ENCODE results near the gene SCN7A.
"Not testable (repeated sequence)": the region's sequence is repeated elsewhere in the genome, so short reads cannot be mapped to it uniquely, and the experiment has no call there.

SCN7A gene

DNA sequence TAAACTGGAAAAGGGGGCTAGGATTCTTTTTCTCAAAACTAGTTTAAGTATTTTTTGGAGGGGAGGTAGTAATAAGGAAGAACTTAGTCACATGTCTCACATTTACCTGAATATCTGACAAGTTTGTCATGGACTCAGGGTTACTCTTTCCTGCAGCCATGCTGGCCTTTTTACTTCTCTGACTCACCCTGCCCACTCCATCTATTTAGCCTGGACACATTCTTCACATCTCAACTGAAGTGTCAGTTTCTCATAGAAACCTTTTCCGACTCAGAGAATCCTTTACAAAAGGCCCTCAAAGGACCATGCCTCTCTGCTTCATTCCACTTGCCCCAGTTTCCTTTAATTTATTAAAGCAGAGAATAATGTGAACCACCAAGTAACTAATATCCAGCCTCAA lies 42.6 kb downstream of the SCN7A start:
- DNase-seq, result no peak

DNA sequence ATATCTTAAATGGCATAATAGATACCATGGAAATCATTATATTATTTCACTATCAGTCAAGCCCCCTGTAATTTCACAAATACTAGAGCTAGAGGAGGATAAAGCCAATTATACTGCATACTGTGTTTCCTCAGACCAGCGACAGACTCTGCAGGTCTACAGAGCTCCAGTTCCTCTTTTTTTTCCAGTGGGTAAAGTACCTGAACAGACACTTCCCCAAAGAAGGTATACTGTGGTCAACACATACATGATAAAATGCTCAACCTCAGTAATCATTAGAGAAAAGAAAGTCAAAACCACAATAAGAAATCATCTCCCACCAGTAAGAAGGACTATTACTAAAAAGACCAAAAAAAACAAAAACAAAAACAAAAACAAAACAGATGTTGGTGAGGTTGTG lies 44.6 kb downstream of the SCN7A start:
- peak; percentile 25 for DNase-seq

DNA sequence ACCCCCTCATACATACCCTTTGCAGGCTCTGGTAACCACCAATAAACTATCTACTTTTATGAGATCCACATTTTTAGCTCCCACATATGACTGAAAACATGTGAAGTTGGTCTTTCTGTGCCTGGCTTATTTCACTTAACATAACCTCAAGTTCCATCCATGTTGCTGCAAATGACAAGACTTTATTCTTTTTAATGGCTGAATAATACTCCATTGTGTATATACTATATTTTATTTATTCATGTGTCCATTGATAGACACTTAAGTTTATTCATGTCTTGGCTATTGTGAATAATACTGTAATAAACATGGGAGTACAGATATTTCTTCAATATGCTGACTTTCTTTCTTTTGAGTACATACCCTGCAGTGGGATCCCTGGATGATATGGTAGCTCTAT lies 45.9 kb downstream of the SCN7A start:
- no peak for DNase-seq

DNA sequence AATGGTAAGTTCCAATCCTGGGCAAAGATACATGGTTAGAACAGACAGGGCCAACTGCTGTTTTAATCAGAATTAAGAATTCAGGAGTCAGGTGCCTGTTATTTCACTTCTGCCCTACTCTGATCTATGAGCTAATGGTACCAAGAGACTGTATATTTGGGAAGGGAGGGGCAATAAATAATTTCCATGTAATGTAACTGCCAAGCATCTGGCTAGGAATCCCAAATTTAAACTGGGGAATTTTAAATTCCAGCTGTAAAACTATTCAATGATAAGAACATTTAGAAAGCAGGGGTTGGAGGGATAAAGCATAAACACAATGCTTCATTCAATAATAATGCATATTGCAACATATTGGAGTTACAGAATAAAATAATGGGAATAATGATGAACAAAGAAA lies 49.7 kb downstream of the SCN7A start:
- no peak for DNase-seq

DNA sequence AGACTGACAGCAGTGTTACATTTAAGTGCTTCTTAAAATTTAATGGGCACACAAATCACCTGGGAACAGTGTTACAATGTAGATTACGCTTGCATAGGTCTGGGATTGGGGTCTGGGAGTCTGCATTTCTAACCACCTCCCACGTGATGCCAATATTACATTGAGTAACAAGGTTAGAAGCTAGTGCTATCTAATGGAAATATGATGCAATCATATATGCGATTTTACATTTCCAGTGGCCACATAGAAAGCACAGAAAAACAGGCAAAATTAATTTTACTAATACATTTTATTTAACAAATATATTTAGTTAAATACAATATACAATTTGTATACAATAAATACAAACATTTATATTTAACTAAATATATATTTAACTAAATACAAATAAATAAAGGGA lies 53.7 kb downstream of the SCN7A start:
- no peak for DNase-seq

DNA sequence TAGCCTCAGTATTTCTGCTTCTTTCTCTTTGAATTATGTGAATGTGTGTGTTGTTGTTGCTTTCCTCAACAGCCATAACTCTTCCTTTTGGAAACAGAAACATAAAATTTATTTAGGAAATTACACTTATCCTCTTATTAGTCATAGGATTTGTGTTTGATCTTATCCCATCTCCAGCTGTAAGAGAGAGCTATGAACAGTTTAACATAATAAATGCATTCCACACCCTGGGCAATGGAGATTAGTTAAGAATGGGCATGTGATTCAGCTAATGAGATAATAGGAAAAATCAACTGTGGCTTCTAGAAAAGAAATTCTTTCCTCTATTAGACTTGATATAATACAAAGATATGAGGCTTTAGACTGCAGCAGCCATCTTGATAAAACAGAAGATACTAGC lies 55.0 kb downstream of the SCN7A start:
- no peak for DNase-seq

DNA sequence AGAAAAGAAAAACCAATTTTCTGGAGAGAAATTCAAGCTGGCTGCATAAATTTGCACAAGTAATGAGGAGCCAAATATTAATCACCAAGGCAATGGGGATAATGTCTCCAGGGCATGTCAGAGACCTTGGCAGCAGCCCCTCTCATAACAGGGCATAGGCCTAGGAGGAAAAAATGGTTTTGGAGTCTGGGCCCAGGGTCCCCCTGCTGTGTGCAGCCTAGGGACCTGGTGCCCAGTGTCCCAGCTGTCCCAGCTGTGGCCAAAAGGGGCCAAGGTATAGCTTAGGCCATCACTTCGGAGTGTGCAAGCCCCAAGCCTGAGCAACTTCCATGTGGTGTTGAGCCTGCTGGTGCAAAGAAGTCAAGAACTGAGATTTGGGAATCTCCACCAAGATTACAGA lies 57.1 kb downstream of the SCN7A start:
- no peak for DNase-seq

DNA sequence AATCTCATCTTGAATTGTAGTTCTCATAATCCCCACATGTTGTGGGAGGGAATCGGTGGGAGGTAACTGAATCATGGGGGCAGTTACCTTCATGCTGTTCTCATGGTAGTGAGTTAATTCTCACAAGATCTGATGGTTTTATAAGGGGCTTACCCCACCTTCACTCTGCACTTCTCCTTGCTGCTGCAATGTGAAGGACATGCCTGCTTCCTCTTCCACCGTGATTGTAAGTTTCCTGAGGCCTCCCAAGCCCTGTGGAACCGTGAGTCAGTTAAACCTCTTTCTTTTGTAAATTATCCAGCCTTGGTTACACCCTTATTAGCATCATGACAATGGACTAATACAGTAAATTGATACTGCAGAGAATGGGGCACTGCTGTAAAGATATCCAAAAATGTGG lies 57.9 kb downstream of the SCN7A start:
- DNase-seq, result no peak

DNA sequence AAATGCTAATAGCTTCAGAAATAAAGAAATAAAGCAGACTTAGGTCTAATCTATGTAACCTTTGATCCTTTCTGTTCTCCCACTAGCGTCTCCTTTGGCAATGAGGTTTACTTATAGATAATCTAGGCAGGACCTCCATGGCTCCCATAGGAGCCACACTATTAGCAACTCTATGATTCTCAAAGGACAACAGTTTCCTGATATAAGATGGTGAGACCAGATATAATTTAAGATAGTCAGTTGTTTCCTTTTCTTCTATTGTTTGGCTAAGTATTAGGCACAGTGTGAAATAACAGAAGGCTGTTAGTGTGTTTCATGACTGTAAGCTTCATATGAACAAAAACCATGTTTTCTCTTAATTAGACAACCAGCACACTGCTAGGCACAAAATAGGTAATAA lies 59.6 kb downstream of the SCN7A start:
- no peak for DNase-seq

DNA sequence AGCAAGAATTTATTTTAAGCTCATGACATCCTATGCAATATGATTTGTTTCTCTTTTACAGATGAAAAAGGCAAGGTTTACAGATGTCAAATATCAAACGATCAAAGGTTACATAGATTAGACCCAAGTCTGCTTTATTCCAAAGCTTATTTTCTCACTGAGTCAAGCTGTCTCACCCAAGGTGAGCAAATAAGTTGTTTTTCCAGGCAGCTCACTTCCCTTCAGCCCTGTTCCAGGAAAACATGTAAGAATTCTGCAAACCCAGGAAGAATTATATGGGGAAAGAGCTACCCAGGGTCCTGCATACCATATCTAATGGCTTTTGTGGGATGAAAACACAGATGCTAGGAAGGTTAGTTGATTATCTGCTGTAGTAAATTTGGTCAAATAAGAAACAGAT lies 60.6 kb downstream of the SCN7A start:
- DNase-seq, result no peak

DNA sequence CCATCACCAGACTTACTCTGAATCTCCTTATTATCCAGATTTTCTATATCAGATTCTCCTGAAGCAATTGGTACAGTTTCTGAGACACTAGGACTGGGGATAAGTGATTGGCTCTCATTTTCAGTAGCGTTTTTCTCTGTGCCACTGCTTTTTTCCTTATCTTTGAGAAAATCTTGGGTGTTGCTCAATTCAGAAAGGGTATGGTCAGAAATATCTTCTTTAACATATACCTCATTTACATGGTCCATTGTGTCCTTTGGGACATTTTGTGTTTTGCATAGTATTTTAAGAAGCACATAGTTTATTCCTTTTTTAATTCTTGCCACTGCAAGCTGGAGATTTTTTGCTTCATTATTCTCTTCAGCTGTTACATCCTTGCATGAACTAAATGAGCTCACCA lies 61.7 kb downstream of the SCN7A start:
- no peak for DNase-seq

DNA sequence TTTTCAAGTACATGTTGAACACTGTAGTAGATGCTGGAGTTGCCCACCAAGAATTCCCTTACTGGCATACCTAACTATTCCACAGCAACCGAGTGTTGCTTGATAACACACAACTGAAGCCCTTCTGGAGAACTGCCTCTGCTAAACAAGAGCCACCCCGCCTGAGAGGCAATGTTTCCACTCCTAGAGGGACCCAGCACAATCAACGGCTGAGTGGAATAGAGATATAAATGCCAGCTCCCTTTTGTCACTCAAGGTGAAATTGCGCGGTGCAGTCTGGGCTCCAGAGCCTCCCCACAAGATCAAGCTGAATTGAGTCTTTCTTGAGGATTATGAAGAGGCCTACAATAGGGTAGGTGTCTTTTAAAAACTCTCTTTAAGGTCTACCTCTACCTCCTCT lies 69.2 kb downstream of the SCN7A start:
- DNase-seq, result no peak

DNA sequence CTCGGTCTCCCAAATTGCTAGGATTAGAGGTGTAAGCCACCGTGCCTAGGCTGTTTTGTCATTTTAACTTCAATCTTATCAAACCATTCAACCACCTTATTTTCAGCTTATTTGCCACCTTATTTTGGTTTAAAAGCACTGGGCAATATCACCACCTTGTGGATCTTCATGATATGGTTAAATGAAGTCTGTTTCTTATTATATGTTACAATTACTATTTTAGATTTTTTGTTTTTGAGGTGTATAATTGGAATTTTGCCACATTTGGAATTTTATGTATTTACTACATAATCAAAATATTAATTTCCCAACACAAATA lies 74.5 kb downstream of the SCN7A start:
- peak; percentile 69 for DNase-seq

DNA sequence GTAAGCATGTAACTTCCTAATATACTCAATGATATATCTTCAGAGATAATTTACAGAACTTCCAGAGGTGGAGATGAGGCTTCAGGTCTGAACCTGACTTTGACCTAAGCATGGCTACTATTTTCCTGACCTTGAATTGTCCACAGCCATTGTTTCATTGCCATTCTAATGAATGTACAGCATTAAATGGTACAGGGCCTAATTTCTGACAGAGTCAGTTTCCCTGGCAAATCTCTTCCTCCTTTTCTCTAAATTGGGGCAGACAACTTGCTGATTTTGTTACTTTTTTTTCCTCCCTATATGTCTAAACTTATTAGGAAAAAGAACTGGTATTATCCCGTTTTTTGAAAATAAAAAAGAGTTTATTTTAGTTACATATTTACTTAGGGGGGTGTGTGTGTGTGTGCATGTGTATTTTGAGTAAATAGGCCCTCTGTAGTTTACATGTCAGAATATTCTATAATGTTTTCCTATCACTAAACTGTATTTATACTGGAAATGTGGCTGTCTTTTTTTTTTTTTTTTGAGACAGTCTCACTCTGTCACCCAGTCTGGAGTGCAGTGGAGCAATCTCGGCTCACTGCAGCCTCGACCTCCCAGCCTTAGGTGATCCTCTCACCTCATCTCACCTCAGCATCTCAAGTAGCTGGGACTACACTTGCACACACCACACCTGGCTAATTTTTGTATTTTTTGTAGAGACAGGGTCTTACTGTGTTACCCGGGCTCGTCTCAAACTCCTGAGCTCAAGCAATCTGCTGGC lies 75.0 kb downstream of the SCN7A start:
- no peak for DNase-seq

DNA sequence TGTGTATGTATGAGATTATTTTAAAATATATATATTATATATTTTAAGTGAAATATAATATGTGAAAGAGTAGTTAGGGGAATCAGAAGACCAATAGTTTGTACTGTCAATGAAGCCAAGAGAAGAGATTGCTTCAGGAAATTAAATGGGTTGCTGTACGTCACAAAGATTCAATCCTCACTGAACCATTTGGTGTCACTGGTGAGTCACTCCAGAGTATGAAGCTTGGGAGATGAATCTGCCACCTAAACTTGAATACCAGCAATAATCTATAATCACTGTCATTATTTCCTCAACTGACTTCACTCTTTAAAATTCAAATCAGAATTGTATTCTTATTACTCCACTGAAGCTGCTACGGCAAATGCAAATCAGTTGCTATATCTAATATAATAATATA lies 76.4 kb downstream of the SCN7A start:
- DNase-seq, result peak; percentile 72

DNA sequence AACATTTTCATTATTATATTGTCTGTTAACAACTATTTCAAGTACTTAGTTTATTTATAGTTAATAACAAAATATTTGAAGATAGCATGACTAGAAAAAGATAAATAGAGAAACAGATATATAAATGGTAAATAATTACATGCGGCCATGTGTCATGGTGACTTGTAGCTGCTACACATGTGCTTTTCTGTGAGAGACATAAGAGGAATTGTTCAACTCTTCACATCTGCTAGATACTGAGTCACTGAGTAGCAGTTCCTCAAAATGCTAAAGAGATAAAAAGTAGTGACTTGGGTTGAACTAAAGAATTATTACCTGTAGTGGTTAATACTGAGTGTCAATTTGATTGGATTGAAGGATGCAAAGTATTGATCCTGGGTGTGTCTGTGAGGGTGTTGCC lies 80.8 kb downstream of the SCN7A start:
- DNase-seq, result peak; percentile 10

DNA sequence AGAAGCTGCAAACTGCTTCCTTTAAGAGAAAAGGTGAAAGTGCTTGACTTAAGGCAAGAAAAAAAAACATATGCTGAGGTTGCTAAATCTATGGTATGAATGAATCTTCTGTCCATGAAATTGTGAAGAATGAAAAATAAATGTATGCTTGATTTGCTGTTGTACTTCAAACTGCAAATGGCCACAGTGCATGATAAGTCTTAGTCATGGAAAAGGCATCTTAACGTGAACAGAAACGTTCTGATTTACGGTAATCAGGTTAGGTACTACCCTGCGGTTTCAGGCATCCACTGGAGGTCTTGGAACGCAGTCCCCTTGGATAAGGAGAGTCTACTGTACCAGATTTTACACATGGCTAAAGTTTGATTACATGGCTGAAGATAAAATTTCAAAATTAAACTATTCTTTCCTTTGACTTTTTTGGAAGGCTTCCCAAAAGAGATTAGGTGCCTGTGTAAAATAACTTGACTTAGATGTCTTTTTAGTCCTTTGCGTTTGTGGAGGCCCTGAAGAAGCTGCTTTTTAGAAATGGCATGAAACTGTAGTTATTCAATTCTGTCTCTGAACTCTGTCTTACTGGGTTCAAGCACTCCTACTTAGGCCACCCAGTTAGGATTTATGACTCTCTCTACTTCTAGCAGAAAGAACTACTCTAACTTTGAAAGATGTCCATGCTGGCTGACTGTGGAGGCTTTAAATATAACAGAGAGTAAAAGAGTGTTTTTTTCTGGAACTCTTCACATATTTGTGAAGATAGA lies 82.4 kb downstream of the SCN7A start:
- DNase-seq, result no peak

DNA sequence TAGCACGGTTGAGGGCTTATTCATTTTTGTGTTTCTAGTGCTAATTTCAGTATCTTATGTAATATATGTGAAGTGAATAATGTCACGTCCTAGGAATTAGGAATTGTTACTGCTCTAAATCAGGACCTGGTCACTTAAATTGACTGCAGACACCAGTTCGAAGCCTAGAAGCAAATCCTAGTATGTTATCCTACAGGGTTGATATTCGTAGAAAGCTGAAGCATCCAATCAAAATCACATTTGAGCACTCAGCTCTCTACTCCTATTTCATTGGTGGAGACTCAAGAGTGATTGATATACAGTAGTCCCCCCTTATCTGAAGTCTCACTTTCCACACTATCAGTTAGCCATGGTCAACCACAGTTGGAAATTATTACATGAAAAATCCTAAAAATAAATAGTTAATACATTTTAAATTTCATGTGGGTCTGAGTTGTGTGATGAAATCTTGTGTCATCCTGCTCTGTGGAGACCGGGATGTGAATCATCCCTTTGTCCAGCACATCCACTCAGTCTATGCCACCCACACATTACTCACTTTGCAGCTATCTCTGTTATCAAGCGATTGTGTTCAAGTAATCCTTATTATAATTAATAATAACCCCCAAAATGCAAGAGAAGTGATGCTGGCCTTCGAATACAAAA lies 83.1 kb downstream of the SCN7A start:
- DNase-seq, result no peak

DNA sequence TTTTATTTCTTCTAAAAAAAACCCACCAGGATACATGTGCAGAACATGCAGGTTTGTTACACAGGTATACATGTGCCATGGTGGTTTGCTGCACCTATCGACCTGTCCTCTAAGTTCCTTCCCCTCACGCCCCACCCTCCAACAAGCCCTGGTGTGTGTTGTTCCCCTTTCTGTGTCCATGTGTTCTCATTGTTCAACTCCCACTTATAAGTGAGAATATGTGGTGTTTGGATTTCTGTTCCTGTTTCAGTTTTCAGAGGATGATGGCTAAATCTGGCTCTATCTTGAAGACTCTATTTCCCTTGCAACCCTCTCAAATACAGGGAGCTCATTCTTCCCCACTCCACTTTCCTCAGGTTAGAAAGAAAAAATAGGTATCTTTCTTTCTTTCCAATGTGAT lies 86.3 kb downstream of the SCN7A start:
- DNase-seq, result not testable (repeated sequence)

DNA sequence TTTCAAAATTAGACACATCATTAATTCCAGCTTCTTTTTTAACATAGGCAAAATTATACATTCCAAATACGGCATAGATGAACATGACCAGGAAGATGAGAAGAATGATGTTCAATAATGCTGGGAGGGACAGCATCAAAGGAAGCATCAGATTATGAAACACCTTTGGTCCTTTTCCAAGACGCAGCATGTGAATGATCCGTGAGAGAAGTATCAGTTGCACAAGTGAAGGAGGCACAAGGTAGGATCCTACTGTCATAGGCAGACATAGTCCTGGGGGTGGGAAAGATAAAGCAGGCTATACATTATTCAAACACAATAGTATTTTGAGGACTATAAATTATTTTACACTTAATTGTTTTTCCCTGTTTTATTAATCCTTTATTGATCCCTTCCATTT lies 87.7 kb downstream of the SCN7A start:
- DNase-seq, result no peak

DNA sequence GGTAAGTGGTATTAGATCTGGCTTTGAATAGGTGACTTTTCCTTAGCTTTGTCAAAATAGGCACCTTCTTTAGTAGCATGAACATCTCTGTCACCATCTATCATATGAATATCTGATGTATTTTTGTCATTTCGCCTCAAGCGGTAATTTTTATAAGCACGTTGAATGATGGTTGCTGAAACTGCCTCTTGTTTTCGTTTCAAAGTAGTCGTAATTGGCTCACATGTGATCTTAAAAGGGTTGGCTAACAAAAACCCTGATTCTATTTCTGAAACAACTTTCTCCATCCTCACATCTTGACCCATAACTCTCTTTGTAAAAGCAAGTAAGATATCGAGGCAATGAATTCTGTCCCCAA lies 88.5 kb downstream of the SCN7A start:
- no peak for DNase-seq

DNA sequence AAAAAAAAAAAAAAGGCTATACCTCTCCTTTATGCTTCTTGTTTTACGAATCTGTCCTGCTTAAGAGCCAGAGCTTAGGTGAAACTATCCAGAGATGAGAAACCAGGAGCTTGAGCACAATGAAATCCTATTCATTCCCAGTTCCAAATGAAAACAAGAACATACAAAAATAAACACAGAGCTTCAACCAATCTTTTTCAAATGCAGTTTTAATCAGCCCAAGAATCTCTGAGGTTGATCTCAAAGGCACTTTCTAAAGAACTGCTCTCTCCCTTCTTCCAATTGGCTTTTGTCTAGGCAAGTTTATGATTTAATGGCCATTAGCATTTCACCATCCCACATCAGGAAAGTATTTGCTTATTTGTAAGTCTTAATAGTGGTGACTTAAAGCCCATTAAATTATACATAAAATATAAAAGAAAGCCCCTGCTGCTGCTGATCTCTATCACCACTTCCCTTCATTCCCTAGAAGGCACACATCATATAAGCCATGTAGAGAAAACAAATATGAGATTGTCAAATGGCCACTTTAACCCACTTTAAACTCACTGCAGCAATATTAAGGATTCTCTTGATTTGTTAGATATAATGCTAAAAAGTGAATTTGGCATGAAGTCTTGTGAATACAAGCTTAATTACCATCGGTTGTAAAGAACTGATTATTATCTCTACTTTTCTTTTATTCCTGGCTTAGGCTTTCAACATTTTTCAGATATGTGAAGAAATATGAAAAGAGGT lies 89.0 kb downstream of the SCN7A start:
- DNase-seq, result no peak

DNA sequence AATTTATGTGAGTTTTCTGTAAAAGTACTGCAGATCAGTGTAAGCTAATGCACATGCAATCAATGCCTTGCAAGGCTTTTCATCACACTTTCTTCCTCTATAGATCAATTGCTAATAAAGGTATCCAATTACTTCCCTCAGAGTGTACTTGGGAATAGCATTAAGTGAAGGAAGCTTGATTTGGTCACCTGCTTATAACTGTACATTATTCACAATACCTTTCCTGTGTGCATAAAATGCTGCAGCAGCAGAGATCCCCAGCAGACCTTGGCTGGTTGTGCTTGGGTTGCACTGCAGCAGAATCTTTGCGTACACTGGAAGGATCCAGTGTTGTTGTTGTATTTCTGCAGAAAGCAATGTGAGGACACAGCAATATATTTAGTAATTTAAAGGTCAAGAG lies 99.8 kb downstream of the SCN7A start:
- DNase-seq, result no peak

DNA sequence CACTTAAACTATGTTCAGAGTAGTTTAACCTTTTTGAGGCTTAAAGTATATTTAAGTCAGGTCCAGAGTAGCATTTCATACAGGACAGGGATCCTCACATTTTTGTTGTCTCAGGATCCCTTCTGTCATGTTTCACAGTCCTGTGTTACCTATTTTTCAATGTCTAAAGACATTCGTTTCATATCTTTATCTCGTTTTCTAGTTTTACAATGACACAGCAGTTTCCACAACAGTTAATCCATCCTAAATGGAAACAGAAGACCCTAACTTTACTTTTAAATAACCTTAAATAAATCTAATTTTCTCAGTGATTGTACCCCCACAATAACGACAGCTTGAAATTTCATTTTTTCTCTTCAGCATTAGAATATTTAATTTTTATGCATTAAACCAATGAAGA lies 101.0 kb downstream of the SCN7A start:
- no peak for DNase-seq

Measured in hematopoietic multipotent progenitor cell treated with erythropoietin and hydrocortisone succinate and interleukin-3 and kit ligand, for 4 days (in vitro differentiated cells).